ENCODE data around the gene IFT81.

DNA sequence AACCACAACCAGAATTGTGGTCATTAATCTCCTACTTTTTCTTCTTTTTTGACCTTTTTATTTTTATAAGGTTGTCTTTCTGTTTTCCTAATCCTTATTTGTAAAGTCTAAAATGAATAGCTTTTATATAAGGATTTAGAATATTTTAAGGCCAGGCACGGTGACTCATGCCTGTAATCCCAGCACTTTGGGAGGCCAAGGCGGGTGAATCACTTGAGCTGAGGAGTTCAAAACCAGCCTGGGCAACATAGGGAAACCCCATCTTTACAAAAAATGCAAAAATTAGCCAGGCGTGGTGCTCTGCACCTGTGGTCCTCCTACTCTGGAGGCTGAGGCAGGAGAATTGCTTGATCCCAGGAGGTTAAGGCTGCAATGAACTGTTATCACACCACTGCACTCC, 55.1 kb downstream of the IFT81 start:
- TF ChIP-seq, protein P1, sequence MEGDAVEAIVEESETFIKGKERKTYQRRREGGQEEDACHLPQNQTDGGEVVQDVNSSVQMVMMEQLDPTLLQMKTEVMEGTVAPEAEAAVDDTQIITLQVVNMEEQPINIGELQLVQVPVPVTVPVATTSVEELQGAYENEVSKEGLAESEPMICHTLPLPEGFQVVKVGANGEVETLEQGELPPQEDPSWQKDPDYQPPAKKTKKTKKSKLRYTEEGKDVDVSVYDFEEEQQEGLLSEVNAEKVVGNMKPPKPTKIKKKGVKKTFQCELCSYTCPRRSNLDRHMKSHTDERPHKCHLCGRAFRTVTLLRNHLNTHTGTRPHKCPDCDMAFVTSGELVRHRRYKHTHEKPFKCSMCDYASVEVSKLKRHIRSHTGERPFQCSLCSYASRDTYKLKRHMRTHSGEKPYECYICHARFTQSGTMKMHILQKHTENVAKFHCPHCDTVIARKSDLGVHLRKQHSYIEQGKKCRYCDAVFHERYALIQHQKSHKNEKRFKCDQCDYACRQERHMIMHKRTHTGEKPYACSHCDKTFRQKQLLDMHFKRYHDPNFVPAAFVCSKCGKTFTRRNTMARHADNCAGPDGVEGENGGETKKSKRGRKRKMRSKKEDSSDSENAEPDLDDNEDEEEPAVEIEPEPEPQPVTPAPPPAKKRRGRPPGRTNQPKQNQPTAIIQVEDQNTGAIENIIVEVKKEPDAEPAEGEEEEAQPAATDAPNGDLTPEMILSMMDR (IDR thresholded peaks at IDR 0.05) = no peak
- no peak for TF ChIP-seq POLR2A (IDR thresholded peaks at IDR 0.05)
